ENCODE results near the gene OR2V2. TPM values are rescaled to one million over a fixed set of nuclear protein-coding genes. Genes with fewer than 3 reads are reported as not detected.

Gene OR2V2
- total and polyA plus RNA-seq, 2 donors (not counting 3 experiments of a cell fraction or from before 2014, with no cell fraction given), result not detected

GRCh38 chr5:181126841-181127240 lies 20.5 kb upstream of the OR2V2 start:
- H3K27me3 ChIP-seq (ENCODE audit: control insufficient read depth in 2 of 2, insufficient read depth in 2 of 2, low read length in 2 of 2), result no peaks in the 10 kb centered on the region
- POLR2A ChIA-PET, result no interaction called here
- no peaks in the 10 kb centered on the region for H3K4me1 ChIP-seq (ENCODE audit: control insufficient read depth, extremely low read depth, insufficient read depth, low read length)
- dilution Hi-C loops (cut with MboI; ENCODE audit: extremely low pct_ligation_motif_present, low sequenced_read_pairs), result no loop called here
- no peaks in the 10 kb centered on the region for H3K9me1 ChIP-seq (replicated peaks; ENCODE audit: control insufficient read depth, extremely low read depth, insufficient read depth, low read length)
- no peak overlapping the region for H3K4me3 ChIP-seq (replicated peaks in 1 of 3; ENCODE audit: insufficient read depth in 1 of 3, low read depth in 1 of 3, low read length in 3 of 3)
- no TSS peak for BruUV-seq (replicated peaks)
- intact Hi-C loops (cut with micrococcal nuclease), result no loop called here
- FAIRE-seq (no peak), DNase-seq (ENCODE audit: low read depth, low spot score) (no peak)
- H3K4me2 ChIP-seq (ENCODE audit: insufficient read depth, low read length), result no peak overlapping the region
- H3K9me3 ChIP-seq (replicated peaks; ENCODE audit: control insufficient read depth, insufficient read depth, low read length), result no peaks in the 10 kb centered on the region
- no peaks in the 10 kb centered on the region for H3K79me2 ChIP-seq (ENCODE audit: control insufficient read depth, insufficient read depth, low read length)
- H2AFZ ChIP-seq (ENCODE audit: low read depth, low read length), result no peak overlapping the region
- no peaks in the 10 kb centered on the region for H4K20me1 ChIP-seq (replicated peaks; ENCODE audit: control insufficient read depth, extremely low read depth, insufficient read depth, low read length)
- CTCF ChIA-PET, result no interaction called here
- no peak overlapping the region for H3K9ac ChIP-seq (replicated peaks; ENCODE audit: extremely low read depth, insufficient read depth, low read length)
- H3K36me3 ChIP-seq (ENCODE audit: control insufficient read depth in 2 of 2, extremely low read depth in 1 of 2, insufficient read depth in 2 of 2, low read length in 2 of 2), result no peaks in the 10 kb centered on the region
- H3K27ac ChIP-seq (ENCODE audit: insufficient read depth, low read depth, low read length), result no peak overlapping the region
- TF ChIP-seq CTCF (IDR thresholded peaks at IDR 0.05; ENCODE audit: extremely low read depth in 1 of 2, insufficient read depth in 1 of 2, low read depth in 1 of 2, low read length in 2 of 2) (no peak), JUN (IDR thresholded peaks at IDR 0.05; ENCODE audit: borderline replicate concordance, insufficient read depth, insufficient read length, low read depth) (no peak), FOS (IDR thresholded peaks at IDR 0.05; ENCODE audit: borderline replicate concordance, insufficient read depth, low read length) (no peak), EZH2 (IDR thresholded peaks at IDR 0.05; ENCODE audit: borderline replicate concordance, low read depth, low read length, severe bottlenecking) (no peak), MYC (IDR thresholded peaks at IDR 0.05; ENCODE audit: low read depth, low read length) (no peak), POLR2AphosphoS5 (IDR thresholded peaks at IDR 0.05; ENCODE audit: insufficient read depth, low read depth, low read length) (no peak)

- intact Hi-C loops (cut with micrococcal nuclease) (no loop called here), dilution Hi-C loops (cut with MboI; ENCODE audit: extremely low pct_ligation_motif_present, low sequenced_read_pairs) (no loop called here)
- Histone ChIP-seq H3K27me3 (ENCODE audit: control insufficient read depth in 2 of 2, insufficient read depth in 2 of 2, low read length in 2 of 2) (no peaks in the 10 kb centered on the region), H3K4me2 (ENCODE audit: insufficient read depth, low read length) (no peak overlapping the region), H3K27ac (ENCODE audit: insufficient read depth, low read depth, low read length) (no peak overlapping the region), H3K9me3 (replicated peaks; ENCODE audit: control insufficient read depth, insufficient read depth, low read length) (no peaks in the 10 kb centered on the region), H3K4me1 (ENCODE audit: control insufficient read depth, extremely low read depth, insufficient read depth, low read length) (no peaks in the 10 kb centered on the region), H2AFZ (ENCODE audit: low read depth, low read length) (no peak overlapping the region), H3K4me3 (replicated peaks in 1 of 3; ENCODE audit: insufficient read depth in 1 of 3, low read depth in 1 of 3, low read length in 3 of 3) (no peak overlapping the region), H3K79me2 (ENCODE audit: control insufficient read depth, insufficient read depth, low read length) (no peaks in the 10 kb centered on the region), H3K9me1 (replicated peaks; ENCODE audit: control insufficient read depth, extremely low read depth, insufficient read depth, low read length) (no peaks in the 10 kb centered on the region), H4K20me1 (replicated peaks; ENCODE audit: control insufficient read depth, extremely low read depth, insufficient read depth, low read length) (no peaks in the 10 kb centered on the region), H3K36me3 (ENCODE audit: control insufficient read depth in 2 of 2, extremely low read depth in 1 of 2, insufficient read depth in 2 of 2, low read length in 2 of 2) (no peaks in the 10 kb centered on the region), H3K9ac (replicated peaks; ENCODE audit: extremely low read depth, insufficient read depth, low read length) (no peak overlapping the region)
- TF ChIP-seq POLR2AphosphoS5 (IDR thresholded peaks at IDR 0.05; ENCODE audit: insufficient read depth, low read depth, low read length) (no peak), CTCF (IDR thresholded peaks at IDR 0.05; ENCODE audit: extremely low read depth in 1 of 2, insufficient read depth in 1 of 2, low read depth in 1 of 2, low read length in 2 of 2) (no peak), MYC (IDR thresholded peaks at IDR 0.05; ENCODE audit: low read depth, low read length) (no peak), POLR2A (IDR thresholded peaks at IDR 0.05; ENCODE audit: low read depth, low read length) (no peak), JUN (IDR thresholded peaks at IDR 0.05; ENCODE audit: borderline replicate concordance, insufficient read depth, insufficient read length, low read depth) (no peak), EZH2 (IDR thresholded peaks at IDR 0.05; ENCODE audit: borderline replicate concordance, low read depth, low read length, severe bottlenecking) (no peak), GATA2 (IDR thresholded peaks at IDR 0.05; ENCODE audit: insufficient read depth, insufficient read length, low read depth, low read length) (no peak), MAX (IDR thresholded peaks at IDR 0.05; ENCODE audit: insufficient read depth, insufficient read length) (no peak), FOS (IDR thresholded peaks at IDR 0.05; ENCODE audit: borderline replicate concordance, insufficient read depth, low read length) (no peak)
- FAIRE-seq, result no peak
- no peak for DNase-seq (ENCODE audit: low read depth, low spot score)
- CTCF ChIA-PET, result no interaction called here
- POLR2A ChIA-PET, result no interaction called here
- no TSS peak for BruUV-seq (replicated peaks)
Measured at GRCh38 chr5:181127456-181127855, 19.9 kb upstream of the OR2V2 start.

Data from endothelial cell of umbilical vein (primary cell).